ENCODE data around the gene CD276.

The CD276 gene

DNA sequence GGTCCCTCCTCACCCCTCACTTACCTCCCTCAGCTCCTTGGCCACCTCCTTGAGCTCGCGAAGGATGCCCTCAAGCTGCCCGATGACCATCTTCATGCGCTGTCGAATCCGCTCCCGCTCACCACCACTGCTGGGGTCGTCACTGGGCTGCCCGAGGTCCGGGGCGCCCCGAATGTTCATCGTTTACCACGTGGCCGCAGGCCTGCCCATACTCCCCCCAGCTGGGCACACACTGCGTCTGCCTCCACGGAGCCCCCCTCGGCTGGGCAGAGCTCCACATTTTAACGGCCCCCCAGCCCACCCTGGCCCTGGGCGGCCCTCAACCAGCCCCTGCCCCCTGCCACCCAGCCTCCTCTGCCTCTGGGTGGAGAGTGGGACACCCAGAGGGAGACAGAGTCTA lies 66.8 kb downstream of the CD276 start:
- peaks cover 6% of the 10 kb centered on the region for H3K4me1 ChIP-seq
- DNase-seq, result no peak
- no peaks in the 10 kb centered on the region for H3K9me3 ChIP-seq
- H3K27me3 ChIP-seq, result peaks cover 31% of the 10 kb centered on the region
- no peak overlapping the region for H3K4me3 ChIP-seq (ENCODE audit: low read depth, low read length)
- no peaks in the 10 kb centered on the region for H3K36me3 ChIP-seq
- TF ChIP-seq, protein P1, sequence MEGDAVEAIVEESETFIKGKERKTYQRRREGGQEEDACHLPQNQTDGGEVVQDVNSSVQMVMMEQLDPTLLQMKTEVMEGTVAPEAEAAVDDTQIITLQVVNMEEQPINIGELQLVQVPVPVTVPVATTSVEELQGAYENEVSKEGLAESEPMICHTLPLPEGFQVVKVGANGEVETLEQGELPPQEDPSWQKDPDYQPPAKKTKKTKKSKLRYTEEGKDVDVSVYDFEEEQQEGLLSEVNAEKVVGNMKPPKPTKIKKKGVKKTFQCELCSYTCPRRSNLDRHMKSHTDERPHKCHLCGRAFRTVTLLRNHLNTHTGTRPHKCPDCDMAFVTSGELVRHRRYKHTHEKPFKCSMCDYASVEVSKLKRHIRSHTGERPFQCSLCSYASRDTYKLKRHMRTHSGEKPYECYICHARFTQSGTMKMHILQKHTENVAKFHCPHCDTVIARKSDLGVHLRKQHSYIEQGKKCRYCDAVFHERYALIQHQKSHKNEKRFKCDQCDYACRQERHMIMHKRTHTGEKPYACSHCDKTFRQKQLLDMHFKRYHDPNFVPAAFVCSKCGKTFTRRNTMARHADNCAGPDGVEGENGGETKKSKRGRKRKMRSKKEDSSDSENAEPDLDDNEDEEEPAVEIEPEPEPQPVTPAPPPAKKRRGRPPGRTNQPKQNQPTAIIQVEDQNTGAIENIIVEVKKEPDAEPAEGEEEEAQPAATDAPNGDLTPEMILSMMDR (IDR thresholded peaks at IDR 0.05; ENCODE audit: low read depth, low read length), result no peak

DNA sequence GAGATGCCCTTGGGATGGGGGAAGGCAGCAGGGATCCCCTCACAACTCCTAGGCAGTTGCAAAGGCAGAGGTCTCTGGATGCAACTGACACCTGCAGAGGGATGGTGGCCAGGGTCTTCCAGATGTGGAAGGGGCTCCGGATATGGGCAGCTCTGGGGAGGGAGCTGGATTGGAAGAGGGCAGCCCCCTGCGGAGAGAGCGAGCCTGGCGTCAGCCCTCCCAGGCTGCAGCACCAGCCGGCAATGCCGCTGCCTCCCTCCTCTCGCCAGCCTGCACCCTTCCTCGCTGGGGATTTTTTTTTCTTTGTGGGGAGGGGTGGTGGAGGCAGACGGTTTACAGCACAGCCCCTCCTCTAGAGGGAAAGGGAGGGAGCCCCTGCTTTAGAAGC lies 67.3 kb downstream of the CD276 start:
- DNase-seq, result no peak
- H3K36me3 ChIP-seq, result no peaks in the 10 kb centered on the region
- TF ChIP-seq, protein P1 (IDR thresholded peaks at IDR 0.05; ENCODE audit: low read depth, low read length), result no peak
- no peaks in the 10 kb centered on the region for H3K9me3 ChIP-seq
- H3K27me3 ChIP-seq, result peaks cover 31% of the 10 kb centered on the region
- peaks cover 6% of the 10 kb centered on the region for H3K4me1 ChIP-seq
- H3K4me3 ChIP-seq (ENCODE audit: low read depth, low read length), result no peak overlapping the region

DNA sequence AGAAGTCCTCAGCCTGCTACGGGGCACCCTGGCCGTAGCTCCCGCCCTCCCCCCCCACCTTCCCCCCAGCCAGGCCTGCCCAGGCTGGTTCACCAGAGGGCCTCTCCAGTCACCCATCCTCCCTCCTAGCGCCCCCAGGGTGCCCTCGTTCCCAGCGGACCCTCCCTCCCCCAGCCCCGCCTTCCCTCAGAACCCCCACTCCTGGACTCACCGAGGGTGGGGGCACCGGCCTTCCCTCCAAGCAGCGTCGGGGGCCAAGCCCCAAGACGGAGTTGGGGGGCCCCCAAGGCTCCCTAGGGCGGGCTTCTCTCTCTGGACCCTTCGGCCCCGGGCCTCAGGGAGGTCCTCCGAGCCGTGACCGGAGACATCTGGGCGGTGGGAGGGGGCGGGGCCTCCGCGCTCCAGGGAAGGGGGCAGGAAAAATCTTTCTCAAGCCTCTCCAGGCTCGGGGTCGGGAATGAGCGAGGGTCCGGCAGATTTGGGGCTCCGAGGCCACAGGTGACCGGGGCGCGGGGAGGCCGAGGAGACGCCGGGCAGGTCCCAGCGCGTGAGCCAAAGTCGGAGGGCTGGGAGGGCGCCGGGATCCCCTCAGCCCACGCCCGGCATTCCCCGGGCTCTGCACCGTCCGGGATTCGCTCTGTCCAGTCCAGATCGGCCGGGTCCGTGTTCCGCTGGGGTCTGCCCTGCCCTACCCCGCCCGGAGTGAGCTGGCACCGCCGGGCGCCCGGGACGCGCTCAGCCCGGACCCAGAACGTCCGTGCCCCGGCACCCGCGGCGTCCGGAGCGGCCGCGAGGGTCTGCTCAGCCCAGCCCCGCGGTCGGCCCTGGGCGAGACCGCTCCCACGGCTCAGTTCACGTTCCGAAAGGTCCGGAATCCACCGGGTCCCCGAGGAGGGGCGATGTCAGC lies 68.0 kb downstream of the CD276 start:
- TF ChIP-seq, protein P1 (IDR thresholded peaks at IDR 0.05; ENCODE audit: low read depth, low read length), result no peak
- no peaks in the 10 kb centered on the region for H3K9me3 ChIP-seq
- DNase-seq, result no peak
- no peaks in the 10 kb centered on the region for H3K36me3 ChIP-seq
- peak overlapping the region; percentile 49 for H3K4me3 ChIP-seq (ENCODE audit: low read depth, low read length)
- H3K4me1 ChIP-seq, result peaks cover 6% of the 10 kb centered on the region
- peaks cover 31% of the 10 kb centered on the region for H3K27me3 ChIP-seq

DNA sequence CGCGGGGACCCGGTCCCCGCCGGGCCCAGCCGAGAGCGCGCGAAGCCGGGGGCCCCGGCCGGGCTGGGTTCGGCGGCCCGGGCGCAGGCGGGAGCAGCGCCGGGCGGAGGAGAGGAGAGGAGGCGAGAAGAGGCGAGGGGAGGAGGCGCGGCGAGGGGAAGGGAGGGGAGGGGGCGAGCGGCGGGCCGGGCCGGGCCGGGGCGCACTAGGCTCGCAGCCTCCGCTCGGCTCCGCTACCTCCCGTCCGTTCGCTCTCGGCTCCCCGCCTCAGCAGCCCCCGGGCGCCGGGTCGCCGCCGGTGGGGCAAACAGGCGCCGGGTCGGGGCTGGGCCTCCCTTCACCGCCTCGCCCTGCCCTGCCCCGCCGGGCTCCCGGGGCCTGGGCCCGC lies 68.6 kb downstream of the CD276 start:
- no peaks in the 10 kb centered on the region for H3K36me3 ChIP-seq
- H3K4me1 ChIP-seq, result peaks cover 6% of the 10 kb centered on the region
- DNase-seq, result no peak
- no peaks in the 10 kb centered on the region for H3K9me3 ChIP-seq
- TF ChIP-seq, protein P1 (IDR thresholded peaks at IDR 0.05; ENCODE audit: low read depth, low read length), result no peak
- H3K27me3 ChIP-seq, result peaks cover 31% of the 10 kb centered on the region
- peak overlapping the region; percentile 49 for H3K4me3 ChIP-seq (ENCODE audit: low read depth, low read length)

DNA sequence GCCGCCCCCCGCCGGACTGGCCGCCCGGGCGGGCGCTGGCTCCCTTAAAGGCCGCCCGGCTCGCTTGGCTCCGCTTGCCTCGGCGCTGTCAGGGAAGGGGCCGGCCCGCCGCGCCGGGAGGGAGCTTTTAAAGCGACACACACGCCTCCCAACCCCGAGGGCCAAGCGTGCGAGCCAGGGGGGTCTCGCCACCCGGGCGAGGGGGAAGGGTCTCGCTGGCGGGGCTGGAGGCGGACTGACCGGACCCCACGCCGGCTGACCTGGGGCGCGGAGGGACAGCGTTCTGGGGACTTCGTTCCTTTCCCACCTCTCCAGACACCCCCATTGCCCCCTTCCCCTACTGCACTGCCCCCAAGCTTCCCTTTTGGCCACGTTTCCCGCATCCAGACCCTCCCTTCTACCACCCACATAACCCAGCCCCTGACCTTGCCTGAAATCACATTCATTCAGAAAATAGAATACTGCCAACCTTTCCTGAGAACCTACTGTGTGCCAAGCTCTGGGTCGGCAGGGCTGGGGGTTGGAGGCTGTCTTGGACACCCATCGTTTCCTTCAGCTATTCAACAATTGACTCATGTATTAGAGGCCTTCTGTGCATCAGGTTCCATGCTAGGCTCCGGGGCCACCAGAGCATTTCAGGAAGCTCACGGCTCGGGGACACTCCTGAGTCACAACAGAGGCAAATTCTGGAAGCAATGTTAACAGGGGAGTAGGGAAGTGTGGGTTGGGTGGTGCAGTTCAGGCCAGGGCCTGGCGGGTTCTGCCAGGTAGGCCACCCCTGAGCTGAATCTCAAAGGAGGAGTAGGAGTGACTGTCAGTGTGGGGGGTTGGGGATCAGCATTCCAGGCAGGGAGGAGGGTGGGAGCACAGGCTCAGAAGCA lies 69.3 kb downstream of the CD276 start, which contains the start of gene INSYN1:
Gene INSYN1, minus strand, starts transcription at position 102 of the 881 bp plus-strand sequence. CDS start 2,221 bp downstream, outside the sequence.
- Histone ChIP-seq H3K4me3 (ENCODE audit: low read depth, low read length) (peak within 1 kb of the TSS; percentile 49), H3K4me1 (peaks cover 6% of the 10 kb centered on the region), H3K36me3 (no peaks in the 10 kb centered on the region), H3K9me3 (no peaks in the 10 kb centered on the region), H3K27me3 (peaks cover 31% of the 10 kb centered on the region)
- DNase-seq, result no peak
- TF ChIP-seq, protein P1 (IDR thresholded peaks at IDR 0.05; ENCODE audit: low read depth, low read length), result no peak
